H9 (cell line): ENCODE measurements around the gene CPT2. TPM values are rescaled to one million over a fixed set of nuclear protein-coding genes. Genes with fewer than 3 reads are reported as not detected.

Experiments
- DNase-seq: peaks from one replicate; pipeline ENCODE4 v3.0.0-alpha.2; 2017
- H2AFZ ChIP-seq: one replicate; pipeline ENCODE4 v1.6.1; 2013; ENCODE audit warnings: mild to moderate bottlenecking, low read length, control low read depth, moderate library complexity
- H2AK5ac ChIP-seq: 2 replicates; pipeline ENCODE4 v1.6.1; 2013; ENCODE audit warnings: low read length, control low read depth, mixed read lengths; ENCODE audit not compliant: insufficient read length
- H2BK120ac ChIP-seq: one replicate; pipeline ENCODE4 v1.6.1; 2013; ENCODE audit warnings: low read depth, mild to moderate bottlenecking, low read length, control low read depth, inconsistent platforms; ENCODE audit not compliant: poor library complexity, severe bottlenecking
- H2BK12ac ChIP-seq: 2 replicates; pipeline ENCODE4 v1.6.1; 2013; ENCODE audit warnings: low read length, control low read depth, mixed read lengths, low read depth; ENCODE audit not compliant: insufficient read length
- H2BK15ac ChIP-seq: 2 replicates; pipeline ENCODE4 v1.6.1; 2013; ENCODE audit warnings: low read depth, low read length, control low read depth
- H2BK20ac ChIP-seq: one replicate; pipeline ENCODE4 v1.6.1; 2013; ENCODE audit warnings: low read depth, mild to moderate bottlenecking, low read length, control low read depth, inconsistent platforms; ENCODE audit not compliant: poor library complexity, severe bottlenecking
- H2BK5ac ChIP-seq: 2 replicates; pipeline ENCODE4 v1.6.1; 2013; ENCODE audit warnings: low read length, control low read depth, mixed read lengths; ENCODE audit not compliant: insufficient read length
- H3K14ac ChIP-seq: 2 replicates; pipeline ENCODE4 v1.6.1; 2013; ENCODE audit warnings: low read length, control low read depth; ENCODE audit not compliant: insufficient read depth
- H3K18ac ChIP-seq: 2 replicates; pipeline ENCODE4 v1.6.1; 2013; ENCODE audit warnings: low read depth, mild to moderate bottlenecking, mixed read lengths, low read length, control low read depth; ENCODE audit not compliant: insufficient read length
- H3K23ac ChIP-seq: 2 replicates; pipeline ENCODE4 v1.6.1; 2013; ENCODE audit warnings: low read length, control low read depth, mixed read lengths, low read depth; ENCODE audit not compliant: insufficient read length
- H3K23me2 ChIP-seq: 2 replicates; pipeline ENCODE4 v1.6.1; 2013; ENCODE audit warnings: low read depth, mild to moderate bottlenecking, mixed read lengths, low read length, control low read depth; ENCODE audit not compliant: insufficient read length, poor library complexity, severe bottlenecking
- H3K27ac ChIP-seq: 2 replicates; pipeline ENCODE4 v1.5.1; 2013; ENCODE audit warnings: low read length, control low read depth, mixed read lengths, low read depth; ENCODE audit not compliant: insufficient read length
- H3K27me3 ChIP-seq: 2 replicates; pipeline ENCODE4 v1.6.1; 2013; ENCODE audit warnings: low read length, control low read depth, inconsistent platforms; ENCODE audit not compliant: insufficient read depth
- H3K4ac ChIP-seq: 2 replicates; pipeline ENCODE4 v1.6.1; 2013; ENCODE audit warnings: low read depth, mild to moderate bottlenecking, control low read depth, inconsistent platforms, low read length, moderate library complexity
- H3K4me1 ChIP-seq: 2 replicates; pipeline ENCODE4 v1.6.1; 2013; ENCODE audit warnings: low read length, control low read depth, inconsistent platforms; ENCODE audit not compliant: insufficient read depth
- H3K4me2 ChIP-seq: 2 replicates; pipeline ENCODE4 v1.6.1; 2013; ENCODE audit warnings: low read length, control low read depth, mixed read lengths; ENCODE audit not compliant: insufficient read length, insufficient read depth
- H3K56ac ChIP-seq: 2 replicates; pipeline ENCODE4 v1.6.1; 2013; ENCODE audit warnings: low read depth, mild to moderate bottlenecking, mixed read lengths, low read length, control low read depth; ENCODE audit not compliant: insufficient read length
- H3K79me1 ChIP-seq: 2 replicates; pipeline ENCODE4 v1.6.1; 2013; ENCODE audit warnings: low read depth, mild to moderate bottlenecking, moderate library complexity, low read length, control low read depth, inconsistent platforms; ENCODE audit not compliant: insufficient read depth, poor library complexity, severe bottlenecking
- H3K79me2 ChIP-seq: 2 replicates; pipeline ENCODE4 v1.6.1; 2013; ENCODE audit warnings: low read length, control low read depth, inconsistent platforms; ENCODE audit not compliant: insufficient read depth
- H3K9ac ChIP-seq: 2 replicates; pipeline ENCODE4 v1.6.1; 2013; ENCODE audit warnings: low read length, control low read depth, mixed read lengths; ENCODE audit not compliant: insufficient read length; ENCODE audit errors: extremely low read depth
- H3K9me3 ChIP-seq: one replicate; pipeline ENCODE4 v1.6.1; 2013; ENCODE audit warnings: low read depth, low read length, inconsistent platforms; ENCODE audit not compliant: control insufficient read depth
- H3T11ph ChIP-seq: one replicate; pipeline ENCODE4 v1.6.1; 2013; ENCODE audit warnings: mild to moderate bottlenecking, low read length, control low read depth, inconsistent platforms
- H4K20me1 ChIP-seq: one replicate; pipeline ENCODE4 v1.6.1; 2013; ENCODE audit not compliant: control insufficient read depth, insufficient read length, insufficient read depth
- H4K5ac ChIP-seq: 2 replicates; pipeline ENCODE4 v1.6.1; 2013; ENCODE audit warnings: low read depth, mild to moderate bottlenecking, mixed read lengths, low read length, control low read depth; ENCODE audit not compliant: insufficient read length
- H4K8ac ChIP-seq: replicated peaks from 2 replicates; pipeline ENCODE4 v1.6.1; 2013; ENCODE audit warnings: low read length, control low read depth, mixed read lengths, low read depth; ENCODE audit not compliant: insufficient read length
- H4K91ac ChIP-seq: 2 replicates; pipeline ENCODE4 v1.6.1; 2013; ENCODE audit warnings: low read depth, mild to moderate bottlenecking, moderate library complexity, mixed read lengths, low read length, control low read depth; ENCODE audit not compliant: insufficient read length
- H3K27ac Mint-ChIP-seq, 3 experiments: 2 replicates in 2 of 3; 3 replicates in 1 of 3; pipeline ENCODE4 v1.8.0; 2020 to 2021; ENCODE audit warnings: mixed read lengths in 3 of 3, mild to moderate bottlenecking in 1 of 3, moderate library complexity in 1 of 3
- H3K27me3 Mint-ChIP-seq: 2 replicates; pipeline ENCODE4 v1.8.0; 2021; ENCODE audit warnings: low read depth, mild to moderate bottlenecking, moderate library complexity, mixed read lengths
- H3K36me3 Mint-ChIP-seq, 3 experiments: 2 replicates in 2 of 3; 3 replicates in 1 of 3; pipeline ENCODE4 v1.8.0; 2020 to 2021; ENCODE audit warnings: low read depth in 3 of 3, mixed read lengths in 3 of 3; ENCODE audit not compliant: insufficient read depth in 1 of 3
- H3K4me1 Mint-ChIP-seq, 2 experiments: 2 replicates each; pipeline ENCODE4 v1.8.0; 2020; ENCODE audit warnings: mixed read lengths in 2 of 2
- H3K4me3 Mint-ChIP-seq, 2 experiments: 2 replicates in 1 of 2; 3 replicates in 1 of 2; pipeline ENCODE4 v1.8.0; 2020 to 2021; ENCODE audit warnings: mild to moderate bottlenecking in 2 of 2, mixed read lengths in 2 of 2, moderate library complexity in 1 of 2
- H3K9me3 Mint-ChIP-seq, 2 experiments: 2 replicates in 1 of 2; 3 replicates in 1 of 2; pipeline ENCODE4 v1.8.0; 2020; ENCODE audit warnings: mild to moderate bottlenecking in 2 of 2, mixed read lengths in 2 of 2, moderate library complexity in 1 of 2
- WGBS: extraction: QIAGEN DNeasy Blood & Tissue Kit; methylation state at CpG from one replicate; pipeline ENCODE4 v1.1.7; 2013; ENCODE audit warnings: missing lambda C conversion rate, low lambda C conversion rate, mixed read lengths; ENCODE audit not compliant: insufficient read length; ENCODE audit errors: extremely low coverage; 5-methylcytosine and 5-hydroxymethylcytosine counted together
- total RNA-seq: library from RNA; stranded (reverse); gene quantifications from 2 replicates; pipeline ENCODE4 v1.2.1, GENCODE V29; 2021
- TF ChIP-seq, protein P1 (sequence below): fragments of 200-600 bp; sonication (generic); conservative IDR thresholded peaks from 3 replicates; pipeline ENCODE4 v1.8.0; 2021; ENCODE audit warnings: antibody characterized with exemption, mild to moderate bottlenecking

CPT2 gene
- total RNA-seq, 1 experiment from 2014 or later = 33.2 TPM

DNA sequence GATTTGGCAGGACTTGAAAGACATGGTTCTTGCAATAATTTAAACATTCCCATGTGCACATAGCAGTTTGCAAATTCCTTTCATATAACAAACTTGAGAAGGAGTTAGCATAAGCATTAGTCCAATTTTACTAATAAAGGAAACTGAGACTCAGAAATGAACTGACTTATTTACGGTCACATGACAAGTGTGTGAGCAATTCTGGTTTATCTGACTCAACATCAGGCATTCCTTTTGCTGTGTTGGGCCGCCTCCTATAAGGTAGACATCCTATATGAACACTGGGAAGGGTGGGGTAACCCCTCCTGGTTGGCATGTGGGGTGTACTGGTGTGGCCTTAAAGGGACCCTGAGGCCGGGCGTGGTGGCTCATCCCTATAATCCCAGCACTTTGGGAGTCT, 8.5 kb upstream of the CPT2 start:
- no peak overlapping the region for H3K27ac ChIP-seq
- no peak overlapping the region for H3K14ac ChIP-seq
- H3K79me2 ChIP-seq = no peaks in the 10 kb centered on the region
- no peak overlapping the region for H2AFZ ChIP-seq
- no peak overlapping the region for H2AK5ac ChIP-seq
- Mint-ChIP-seq H3K9me3 (no peaks in the 10 kb centered on the region; a peak in 1 of 5 replicates), H3K27ac (no peak overlapping the region), H3K4me1 (peaks cover 9 to 14% of the 10 kb centered on the region in 2 experiments), H3K27me3 (peaks cover 2% of the 10 kb centered on the region), H3K36me3 (no peaks in the 10 kb centered on the region), H3K4me3 (no peak overlapping the region)
- no peak overlapping the region for H3T11ph ChIP-seq
- H3K9me3 ChIP-seq = no peaks in the 10 kb centered on the region
- H3K23ac ChIP-seq = no peak overlapping the region
- no peaks in the 10 kb centered on the region for H4K20me1 ChIP-seq
- no peak overlapping the region for H3K4ac ChIP-seq
- no peak overlapping the region for H4K8ac ChIP-seq
- H2BK5ac ChIP-seq = no peak overlapping the region
- no CpG with 5 or more reads among the region's 4 CpGs for WGBS
- no peaks in the 10 kb centered on the region for H3K79me1 ChIP-seq
- no peak overlapping the region for H3K18ac ChIP-seq
- H4K5ac ChIP-seq = no peak overlapping the region
- no peak overlapping the region for H4K91ac ChIP-seq
- H3K9ac ChIP-seq = no peak overlapping the region
- H3K4me1 ChIP-seq = no peaks in the 10 kb centered on the region
- no peak for DNase-seq
- H2BK20ac ChIP-seq = no peak overlapping the region
- no peak overlapping the region for H2BK15ac ChIP-seq
- H3K27me3 ChIP-seq = no peaks in the 10 kb centered on the region
- TF ChIP-seq, protein P1, sequence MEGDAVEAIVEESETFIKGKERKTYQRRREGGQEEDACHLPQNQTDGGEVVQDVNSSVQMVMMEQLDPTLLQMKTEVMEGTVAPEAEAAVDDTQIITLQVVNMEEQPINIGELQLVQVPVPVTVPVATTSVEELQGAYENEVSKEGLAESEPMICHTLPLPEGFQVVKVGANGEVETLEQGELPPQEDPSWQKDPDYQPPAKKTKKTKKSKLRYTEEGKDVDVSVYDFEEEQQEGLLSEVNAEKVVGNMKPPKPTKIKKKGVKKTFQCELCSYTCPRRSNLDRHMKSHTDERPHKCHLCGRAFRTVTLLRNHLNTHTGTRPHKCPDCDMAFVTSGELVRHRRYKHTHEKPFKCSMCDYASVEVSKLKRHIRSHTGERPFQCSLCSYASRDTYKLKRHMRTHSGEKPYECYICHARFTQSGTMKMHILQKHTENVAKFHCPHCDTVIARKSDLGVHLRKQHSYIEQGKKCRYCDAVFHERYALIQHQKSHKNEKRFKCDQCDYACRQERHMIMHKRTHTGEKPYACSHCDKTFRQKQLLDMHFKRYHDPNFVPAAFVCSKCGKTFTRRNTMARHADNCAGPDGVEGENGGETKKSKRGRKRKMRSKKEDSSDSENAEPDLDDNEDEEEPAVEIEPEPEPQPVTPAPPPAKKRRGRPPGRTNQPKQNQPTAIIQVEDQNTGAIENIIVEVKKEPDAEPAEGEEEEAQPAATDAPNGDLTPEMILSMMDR = no peak
- H2BK12ac ChIP-seq = no peak overlapping the region
- H3K4me2 ChIP-seq = no peak overlapping the region
- no peak overlapping the region for H3K56ac ChIP-seq
- H2BK120ac ChIP-seq = no peak overlapping the region
- no peaks in the 10 kb centered on the region for H3K23me2 ChIP-seq
